ENCODE data around the gene RPN1. TPM values are rescaled to one million over a fixed set of nuclear protein-coding genes. Genes with fewer than 3 reads are reported as not detected.
A peak's percentile ranks its signal among the peaks of the same experiment; 100 is the strongest.

RPN1 gene
- total and polyA plus RNA-seq, 2 of the 13 experiments (the other 11 are each of a cell fraction or from before 2014, with no cell fraction given): 290 to 342 TPM

DNA sequence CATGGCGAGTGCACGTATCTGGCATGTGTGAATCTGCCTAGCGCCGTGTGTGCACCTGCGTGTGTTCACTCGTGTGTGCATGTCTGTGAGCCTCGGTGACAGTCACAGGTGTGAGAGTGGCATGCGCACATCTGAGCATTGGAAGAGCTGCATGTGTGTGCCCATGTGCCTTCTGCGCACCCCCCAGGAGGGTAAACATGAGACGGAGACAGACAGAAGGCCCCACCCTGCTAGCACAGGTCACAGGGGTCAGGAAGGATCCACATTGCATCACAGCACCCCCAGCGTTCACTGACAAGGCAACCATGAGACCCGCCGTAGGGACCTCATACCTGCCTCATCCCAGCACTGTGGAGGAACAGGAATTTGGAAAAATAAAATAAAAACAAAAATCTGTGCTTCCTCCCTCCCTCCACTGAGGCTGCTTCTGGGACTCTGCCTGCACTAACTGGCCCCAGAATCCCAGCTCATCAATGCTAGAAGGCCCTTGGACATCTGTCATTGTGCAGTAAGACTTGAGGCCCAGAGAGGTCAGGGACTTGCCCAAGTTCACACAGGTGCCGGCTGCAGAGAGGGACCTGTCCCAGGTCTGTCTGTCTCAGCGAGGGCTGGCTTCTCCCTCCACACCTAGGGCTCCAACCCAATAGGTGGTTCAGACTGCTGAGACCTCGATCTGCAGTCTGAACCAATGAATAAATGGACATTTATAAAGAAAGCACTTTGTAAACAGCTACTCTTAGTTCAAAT lies 37.4 kb downstream of the RPN1 start (continued):
- TF ChIP-seq, protein P1, sequence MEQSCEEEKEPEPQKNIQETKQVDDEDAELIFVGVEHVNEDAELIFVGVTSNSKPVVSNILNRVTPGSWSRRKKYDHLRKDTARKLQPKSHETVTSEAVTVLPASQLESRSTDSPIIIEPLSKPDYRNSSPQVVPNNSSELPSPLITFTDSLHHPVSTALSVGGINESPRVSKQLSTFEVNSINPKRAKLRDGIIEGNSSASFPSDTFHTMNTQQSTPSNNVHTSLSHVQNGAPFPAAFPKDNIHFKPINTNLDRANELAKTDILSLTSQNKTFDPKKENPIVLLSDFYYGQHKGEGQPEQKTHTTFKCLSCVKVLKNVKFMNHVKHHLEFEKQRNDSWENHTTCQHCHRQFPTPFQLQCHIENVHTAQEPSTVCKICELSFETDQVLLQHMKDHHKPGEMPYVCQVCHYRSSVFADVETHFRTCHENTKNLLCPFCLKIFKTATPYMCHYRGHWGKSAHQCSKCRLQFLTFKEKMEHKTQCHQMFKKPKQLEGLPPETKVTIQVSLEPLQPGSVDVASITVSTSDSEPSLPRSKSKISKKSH (CRISPR knock-in tag; IDR thresholded peaks at IDR 0.05; ENCODE audit: borderline replicate concordance): no peak
- no peak for TF ChIP-seq ATF7-NPFF (CRISPR knock-in tag; IDR thresholded peaks at IDR 0.05; ENCODE audit: low read depth)
- peak; percentile 59 for TF ChIP-seq RARA (CRISPR knock-in tag; IDR thresholded peaks at IDR 0.05)
- no peak for TF ChIP-seq ZNF749 (CRISPR knock-in tag; IDR thresholded peaks at IDR 0.05; ENCODE audit: borderline replicate concordance)
- TF ChIP-seq ZNF224 (CRISPR knock-in tag; IDR thresholded peaks at IDR 0.05): no peak
- no peak for TF ChIP-seq SAP130 (CRISPR knock-in tag; IDR thresholded peaks at IDR 0.05; ENCODE audit: low read depth)
- no peak for TF ChIP-seq PRMT3 (CRISPR knock-in tag; IDR thresholded peaks at IDR 0.05; ENCODE audit: borderline replicate concordance, low read depth)
- TF ChIP-seq ZNF790 (CRISPR knock-in tag; IDR thresholded peaks at IDR 0.05; ENCODE audit: borderline replicate concordance): no peak
- TF ChIP-seq SATB2 (CRISPR knock-in tag; IDR thresholded peaks at IDR 0.05): no peak
- no peak for TF ChIP-seq CSRNP2 (CRISPR knock-in tag; conservative IDR thresholded peaks at IDR 0.05; ENCODE audit: low read depth)
- 0 out of 2 replicates have a peak, but pooled peaks have one; percentile 10 for TF ChIP-seq ATF3 (CRISPR knock-in tag; IDR thresholded peaks at IDR 0.05)
- TF ChIP-seq UBTF (CRISPR knock-in tag; IDR thresholded peaks at IDR 0.05): no peak
- no peak for TF ChIP-seq RFX3 (CRISPR knock-in tag; IDR thresholded peaks at IDR 0.05)
- peak; percentile 95 for TF ChIP-seq PATZ1 (CRISPR knock-in tag; IDR thresholded peaks at IDR 0.05)
- no peak for TF ChIP-seq LCORL (IDR thresholded peaks at IDR 0.05)
- TF ChIP-seq LCORL (CRISPR knock-in tag; IDR thresholded peaks at IDR 0.05): 0 out of 2 replicates have a peak, but pooled peaks have one; percentile 22

Measured in HepG2 (cell line).